Tibial nerve (tissue), 4 donors: Measurements from ENCODE around the gene GM2A.

Source experiments
- CTCF ChIP-seq, 5 experiments: fragments of 200-600 bp in 3 of 5; fragments of 450-650 bp in 2 of 5; sonication (generic) in 3 of 5; IDR thresholded peaks; one replicate each; pipeline ENCODE4 v1.5.1; 2016 to 2019; ENCODE audit warnings: antibody characterized with exemption in 5 of 5, mild to moderate bottlenecking in 3 of 5, moderate library complexity in 2 of 5
- EP300 ChIP-seq, 2 donors: sonication (generic); formaldehyde crosslinking; IDR thresholded peaks; one replicate each; pipeline ENCODE4 v1.6.1; 2017; ENCODE audit warnings: antibody characterized with exemption in 2 of 2, mild to moderate bottlenecking in 1 of 2
- POLR2A ChIP-seq, 2 donors: fragments of 450-650 bp; IDR thresholded peaks; one replicate each; pipeline ENCODE4 v1.6.1; 2017; ENCODE audit warnings: antibody characterized with exemption in 2 of 2, mild to moderate bottlenecking in 2 of 2, moderate library complexity in 2 of 2

GRCh38 chr5:151219789-151220188 lies 33.2 kb upstream of the GM2A start:
- TF ChIP-seq CTCF (IDR thresholded peaks at IDR 0.05) (no peak), EP300 (IDR thresholded peaks at IDR 0.05) (no peak), POLR2A (IDR thresholded peaks at IDR 0.05) (no peak)
